ENCODE results near the gene PANK1.

GRCh38 chr10:89653410-89653869, 8.4 kb upstream of the PANK1 start:
- TF ChIP-seq CTCF (IDR thresholded peaks at IDR 0.05) (no peak), POLR2A (IDR thresholded peaks at IDR 0.05) (no peak)

Data from uterus (tissue), 2 donors.